CD1c-positive myeloid dendritic cell (primary cell): ENCODE data around the gene UBE2J1.

ENCODE experiments used
- DNase-seq: peaks from one replicate; pipeline ENCODE4 v3.0.0-alpha.2; 2016; ENCODE audit errors: extremely low spot score

UBE2J1 gene

GRCh38 chr6:89364586-89364985, 12.1 kb upstream of the UBE2J1 start:
- no peak for DNase-seq

GRCh38 chr6:89361171-89361570, 8.6 kb upstream of the UBE2J1 start:
- no peak for DNase-seq

GRCh38 chr6:89360415-89360999, 8.0 kb upstream of the UBE2J1 start:
- no peak for DNase-seq

- DNase-seq = peak; percentile 18
Measured at GRCh38 chr6:89359561-89359960, 7.0 kb upstream of the UBE2J1 start.

DNA sequence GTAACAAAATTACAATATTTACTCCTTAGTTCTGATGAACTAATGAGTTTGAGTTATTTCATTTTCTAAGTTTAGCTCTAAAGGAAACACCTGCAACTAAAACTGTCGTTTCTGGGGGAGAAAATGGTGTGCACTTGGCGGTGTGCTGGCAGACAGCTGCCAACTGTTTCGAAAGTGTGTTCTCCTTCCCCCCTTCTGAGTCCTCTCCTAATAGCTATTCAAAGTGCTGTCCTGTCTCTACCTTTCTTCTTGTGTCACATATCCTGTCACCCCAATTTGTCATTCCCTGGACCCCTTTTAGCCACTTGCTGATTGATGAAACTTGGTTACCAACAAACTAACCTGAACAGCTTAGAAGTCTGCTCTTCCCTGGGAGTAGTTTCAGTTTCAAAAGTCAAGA, 4.9 kb upstream of the UBE2J1 start:
- DNase-seq = no peak

GRCh38 chr6:89356642-89357170, 4.2 kb upstream of the UBE2J1 start:
- DNase-seq = no peak

GRCh38 chr6:89355511-89356194, 3.1 kb upstream of the UBE2J1 start:
- DNase-seq = no peak

- no peak for DNase-seq
Measured at GRCh38 chr6:89353702-89354392, 1.3 kb upstream of the UBE2J1 start.

DNA sequence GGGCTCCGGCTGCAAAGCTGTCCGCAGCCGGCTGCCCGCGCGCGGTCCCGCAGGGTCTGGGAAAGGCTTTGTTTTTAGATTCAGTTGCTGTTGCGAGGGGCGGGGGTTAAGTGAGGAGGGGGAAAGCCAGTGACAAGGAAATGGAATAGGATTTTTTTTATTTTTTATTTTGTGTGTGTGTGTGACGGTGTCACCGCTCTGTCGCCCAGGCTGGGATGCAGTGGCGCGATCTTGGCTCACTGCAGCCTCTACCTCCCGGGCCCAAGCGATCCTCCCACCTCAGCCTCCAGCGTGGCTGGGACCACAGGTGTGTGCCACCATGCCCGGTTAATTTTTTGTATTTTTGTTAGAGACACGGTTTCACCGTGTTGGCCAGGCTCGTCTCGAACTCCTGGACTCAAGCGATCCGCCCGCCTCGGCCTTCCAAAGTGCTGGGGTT, 615 bp upstream of the UBE2J1 start:
- DNase-seq = no peak

GRCh38 chr6:89351671-89352277, 748 bp downstream of the UBE2J1 start:
- DNase-seq = no peak

DNA sequence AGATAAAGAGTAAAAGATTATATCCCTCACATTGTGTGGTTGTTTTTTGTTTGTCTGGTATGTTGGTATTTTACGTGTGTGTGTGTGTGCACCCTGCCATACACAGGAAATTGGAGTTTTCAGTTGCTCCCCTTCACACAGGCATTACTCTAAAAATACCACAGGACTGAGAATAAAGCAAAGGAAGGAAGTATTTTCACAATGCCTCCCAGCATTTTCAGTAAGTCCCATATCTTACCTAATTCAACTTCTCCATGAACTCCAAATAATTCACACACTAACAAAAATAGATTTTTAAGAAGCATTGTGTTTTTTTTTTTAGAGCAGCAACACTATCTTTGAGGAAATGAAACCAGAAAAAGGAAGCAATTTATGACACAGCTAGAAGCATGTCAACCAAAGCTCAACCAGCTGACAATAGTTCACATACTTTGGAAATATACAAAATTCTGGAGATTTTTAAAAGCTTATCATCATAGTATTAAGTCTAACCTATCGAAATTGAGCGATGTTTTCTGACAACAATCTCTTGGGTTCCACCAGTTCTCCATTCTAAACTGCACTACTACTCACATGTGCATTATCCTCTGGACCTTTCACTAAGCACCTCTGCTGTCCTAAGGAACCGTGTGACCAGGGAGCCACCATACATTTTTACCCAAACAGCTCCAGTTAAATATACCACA, 2.1 kb downstream of the UBE2J1 start:
- peak; percentile 93 for DNase-seq

DNA sequence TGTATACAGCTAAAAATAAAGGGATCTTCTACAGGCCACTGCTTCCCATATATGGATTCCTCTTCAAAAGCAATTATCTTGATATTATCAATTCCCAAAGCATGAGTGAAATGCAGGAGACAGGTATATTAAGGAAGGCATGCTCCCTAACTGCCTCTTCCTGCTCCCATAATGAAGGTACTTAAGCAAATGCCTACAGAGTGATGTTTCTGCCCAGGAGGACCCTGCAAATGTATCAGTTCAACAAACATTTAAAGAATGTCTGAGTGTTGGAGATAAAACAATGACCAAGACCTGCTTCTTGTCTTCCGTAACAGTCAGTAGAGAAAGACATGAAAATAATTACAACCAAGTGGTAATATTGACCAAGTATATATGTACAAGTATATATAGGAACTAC, 4.2 kb downstream of the UBE2J1 start:
- DNase-seq = no peak

DNA sequence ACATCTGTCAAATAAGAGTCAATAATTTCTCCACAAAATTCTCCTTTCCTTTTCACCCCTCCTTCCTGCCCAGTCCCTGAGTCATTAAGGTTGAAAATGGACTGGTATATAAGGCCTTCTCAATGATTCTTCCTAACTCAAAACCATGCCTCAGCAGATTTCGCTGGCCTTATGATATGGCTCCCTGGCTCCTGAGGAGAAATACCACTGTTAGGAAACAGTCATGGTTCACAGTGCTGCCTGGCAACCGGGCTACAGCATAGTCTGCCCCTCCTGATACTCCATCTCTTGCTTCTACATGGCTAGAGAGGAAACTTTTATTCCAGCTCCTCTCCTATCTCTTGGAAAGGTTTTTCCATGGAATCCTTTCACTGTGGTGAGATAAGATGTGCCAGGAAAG, 4.7 kb downstream of the UBE2J1 start:
- peak; percentile 32 for DNase-seq

DNA sequence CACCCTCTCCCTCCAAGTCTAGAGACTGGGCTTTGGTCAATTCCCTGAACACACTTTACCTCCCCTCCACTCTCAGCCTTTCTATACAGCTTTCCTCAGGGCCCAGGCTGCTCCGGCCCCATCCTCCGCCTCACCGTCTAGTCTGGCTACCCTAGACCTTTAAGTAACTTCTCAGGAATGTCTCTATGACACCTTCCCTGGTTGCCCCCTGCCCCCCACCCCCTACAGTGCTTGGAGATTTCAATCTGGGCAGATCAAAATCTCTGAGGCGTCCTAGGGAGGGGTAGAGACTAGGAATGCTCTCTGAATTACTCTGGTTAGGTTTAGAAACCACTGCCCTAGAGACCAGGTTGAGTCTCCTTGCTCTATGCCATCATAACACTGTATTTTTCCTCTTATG, 6.1 kb downstream of the UBE2J1 start:
- no peak for DNase-seq

- no peak for DNase-seq
Measured at GRCh38 chr6:89339565-89339964, 13.0 kb downstream of the UBE2J1 start.

DNA sequence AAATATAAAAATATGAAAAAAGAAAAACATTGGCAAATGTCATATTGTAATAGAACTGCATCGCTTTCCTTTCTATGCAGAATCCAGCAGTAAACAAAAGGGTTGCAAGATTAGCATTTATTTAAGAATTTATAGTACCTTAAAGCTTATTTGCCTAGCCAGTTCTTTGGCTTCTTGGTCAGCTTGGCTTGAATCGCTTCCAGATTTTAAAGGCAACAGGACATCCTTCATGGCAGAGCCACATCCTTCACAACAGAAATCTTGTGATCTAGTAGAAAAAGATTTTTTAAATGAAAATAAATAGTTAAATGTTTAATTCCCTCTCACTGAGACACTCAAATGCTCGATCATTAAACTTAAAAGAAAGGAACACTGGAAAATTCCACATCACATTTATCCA, 17.4 kb downstream of the UBE2J1 start:
- DNase-seq = no peak

GRCh38 chr6:89330910-89331309, 21.6 kb downstream of the UBE2J1 start:
- no peak for DNase-seq

DNA sequence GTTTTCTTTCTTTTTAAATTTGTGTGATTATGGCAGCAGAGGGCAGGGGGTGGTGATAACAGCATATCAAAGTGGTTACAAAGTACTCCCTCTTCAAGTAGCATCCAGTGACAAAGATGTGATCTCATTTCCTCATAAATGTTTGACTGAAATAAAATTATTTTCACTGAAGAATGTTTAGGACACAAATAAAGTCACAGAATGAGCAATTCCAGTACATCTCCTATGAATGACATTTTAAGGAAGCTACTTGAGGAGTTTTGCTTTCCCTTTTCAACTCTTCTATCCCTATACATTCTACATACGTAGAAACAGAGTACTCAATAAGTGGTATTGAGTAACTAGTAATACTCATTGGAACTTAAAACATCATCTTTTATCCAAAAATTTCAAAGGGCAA, 23.5 kb downstream of the UBE2J1 start:
- no peak for DNase-seq

DNA sequence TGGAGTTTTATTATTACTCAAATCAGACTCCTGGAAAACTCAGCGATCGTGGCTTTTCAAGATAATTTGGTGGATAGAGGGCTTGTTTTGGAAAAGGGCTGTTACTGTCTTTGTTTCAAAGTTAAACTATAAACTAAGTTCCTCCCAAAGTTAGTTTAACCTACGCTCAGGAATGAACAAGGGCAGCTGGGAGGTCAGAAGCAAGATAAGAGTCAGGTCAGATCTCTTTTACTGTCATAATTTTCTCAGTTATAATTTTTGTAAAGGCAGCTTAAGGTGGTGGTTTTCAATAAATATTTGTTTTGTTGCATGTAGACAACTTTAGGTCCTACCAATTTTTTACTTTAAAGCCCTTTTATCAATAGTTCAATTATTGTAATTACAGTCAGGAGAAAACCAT, 28.2 kb downstream of the UBE2J1 start:
- no peak for DNase-seq

GRCh38 chr6:89323511-89323971, 29.0 kb downstream of the UBE2J1 start:
- DNase-seq = peak; percentile 49

- DNase-seq = peak; percentile 78
Measured at GRCh38 chr6:89321131-89321970, 31.2 kb downstream of the UBE2J1 start.
